IMR-90 (cell line): Measurements from ENCODE around the gene MYBPHL. TPM values are rescaled to one million over a fixed set of nuclear protein-coding genes. Genes with fewer than 3 reads are reported as not detected.

Experiments used
- ATAC-seq: fragments of 200-7000 bp; cut with Tn5 transposase; 2 replicates; pipeline ENCODE4 v1.9.1; 2020; ENCODE audit warnings: low read depth, mild to moderate bottlenecking, moderate library complexity
- BruUV-seq: library from RNA; stranded (reverse); fragments of 400-500 nt; replicated peaks from 2 replicates; lab custom pipeline; 2021; lab: Mats Ljungman, UMichigan
- CTCF ChIA-PET: fragments of 300-600 bp; formaldehyde crosslinking; extraction: SDS; loops from one replicate; lab custom pipeline; 2021; ENCODE audit warnings: antibody characterized with exemption; lab: Yijun Ruan, JAX
- POLR2A ChIA-PET: fragments of 300-600 bp; sonication (Branson Sonifier 250); formaldehyde crosslinking; loops from one replicate; lab custom pipeline; 2022; ENCODE audit warnings: antibody characterized with exemption; ENCODE audit not compliant: unreplicated experiment; lab: Charles Lee
- DNase-seq: peaks from one replicate; pipeline ENCODE4 v3.0.0; 2013
- H2AFZ ChIP-seq: replicated peaks from 2 replicates; pipeline ENCODE3; 2013; ENCODE audit warnings: low read length, mild to moderate bottlenecking; ENCODE audit not compliant: poor library complexity
- H2AK5ac ChIP-seq: 2 replicates; pipeline ENCODE4 v1.6.1; 2013; ENCODE audit warnings: low read depth, low read length, inconsistent platforms
- H2AK9ac ChIP-seq: replicated peaks from 2 replicates; pipeline ENCODE3; 2013; ENCODE audit warnings: mild to moderate bottlenecking, low read depth, low read length, moderate library complexity; ENCODE audit not compliant: poor library complexity
- H2BK120ac ChIP-seq: 2 replicates; pipeline ENCODE4 v1.6.1; 2013; ENCODE audit warnings: low read depth, low read length, inconsistent platforms
- H2BK15ac ChIP-seq: 3 replicates; pipeline ENCODE4 v1.6.1; 2013; ENCODE audit warnings: low read depth, low read length, inconsistent platforms
- H2BK20ac ChIP-seq: 2 replicates; pipeline ENCODE4 v1.6.1; 2013; ENCODE audit warnings: low read depth, mild to moderate bottlenecking, inconsistent platforms, low read length, moderate library complexity
- H2BK5ac ChIP-seq: 2 replicates; pipeline ENCODE4 v1.6.1; 2013; ENCODE audit warnings: mild to moderate bottlenecking, low read depth, low read length, inconsistent platforms; ENCODE audit not compliant: poor library complexity, severe bottlenecking
- H3K14ac ChIP-seq: replicated peaks from 2 replicates; pipeline ENCODE4 v1.6.1; 2013; ENCODE audit warnings: low read depth, low read length, inconsistent platforms
- H3K18ac ChIP-seq: 2 replicates; pipeline ENCODE4 v1.6.1; 2013; ENCODE audit warnings: low read depth, low read length, control low read depth
- H3K23ac ChIP-seq: 2 replicates; pipeline ENCODE4 v1.6.1; 2013; ENCODE audit warnings: low read depth, low read length, inconsistent platforms
- H3K27ac ChIP-seq: 2 replicates; pipeline ENCODE4 v1.5.1; 2013; ENCODE audit warnings: mild to moderate bottlenecking, control low read depth, low read length; ENCODE audit not compliant: insufficient read depth
- H3K27me3 ChIP-seq: 2 replicates; pipeline ENCODE4 v1.6.1; 2013; ENCODE audit warnings: low read length; ENCODE audit not compliant: control insufficient read depth, insufficient read depth
- H3K36me3 ChIP-seq: 2 replicates; pipeline ENCODE4 v1.6.1; 2013; ENCODE audit warnings: low read length, mixed read lengths; ENCODE audit not compliant: control insufficient read depth, insufficient read depth
- H3K4ac ChIP-seq: 2 replicates; pipeline ENCODE4 v1.6.1; 2013; ENCODE audit warnings: low read depth, low read length, inconsistent platforms
- H3K4me1 ChIP-seq: 2 replicates; pipeline ENCODE4 v1.6.1; 2013; ENCODE audit warnings: low read length, mixed read lengths; ENCODE audit not compliant: control insufficient read depth, insufficient read depth
- H3K4me2 ChIP-seq: 2 replicates; pipeline ENCODE4 v1.6.1; 2013; ENCODE audit warnings: low read depth, mild to moderate bottlenecking, control low read depth, low read length, moderate library complexity
- H3K4me3 ChIP-seq: 2 replicates; pipeline ENCODE4 v1.5.1; 2013; ENCODE audit warnings: low read depth, mild to moderate bottlenecking, control low read depth, low read length, moderate library complexity; ENCODE audit not compliant: insufficient read depth
- H3K56ac ChIP-seq: 2 replicates; pipeline ENCODE4 v1.6.1; 2013; ENCODE audit warnings: low read length, inconsistent platforms; ENCODE audit not compliant: insufficient read depth; ENCODE audit errors: extremely low read depth
- H3K79me1 ChIP-seq, 2 experiments: 2 replicates each; pipeline ENCODE4 v1.6.1; 2013; ENCODE audit warnings: low read length in 2 of 2, inconsistent platforms in 1 of 2, low read depth in 1 of 2
- H3K9ac ChIP-seq: 2 replicates; pipeline ENCODE4 v1.6.1; 2013; ENCODE audit warnings: low read depth, low read length, control low read depth
- H3K9me1 ChIP-seq: 2 replicates; pipeline ENCODE4 v1.6.1; 2013; ENCODE audit warnings: low read length, inconsistent platforms; ENCODE audit not compliant: insufficient read depth
- H3K9me3 ChIP-seq: 2 replicates; pipeline ENCODE4 v1.6.1; 2013; ENCODE audit warnings: low read length; ENCODE audit not compliant: control insufficient read depth, insufficient read depth
- H4K20me1 ChIP-seq: 2 replicates; pipeline ENCODE4 v1.6.1; 2013; ENCODE audit warnings: low read length, inconsistent platforms; ENCODE audit not compliant: insufficient read depth
- H4K5ac ChIP-seq: 2 replicates; pipeline ENCODE4 v1.6.1; 2013; ENCODE audit warnings: mild to moderate bottlenecking, low read depth, low read length, control low read depth
- H4K8ac ChIP-seq, 2 experiments: 2 replicates each; pipeline ENCODE4 v1.6.1; 2013; ENCODE audit warnings: low read depth in 2 of 2, low read length in 2 of 2, control low read depth in 1 of 2, inconsistent platforms in 1 of 2
- H4K91ac ChIP-seq: 2 replicates; pipeline ENCODE4 v1.6.1; 2013; ENCODE audit warnings: low read depth, low read length, inconsistent platforms; ENCODE audit not compliant: insufficient read depth
- BHLHE40 ChIP-seq: fragments of 150-350 bp; IDR thresholded peaks from 2 replicates; pipeline ENCODE4 v1.6.1; 2016; ENCODE audit warnings: mild to moderate bottlenecking, low read depth, low read length
- CEBPB ChIP-seq: IDR thresholded peaks from 2 replicates; pipeline ENCODE4 v1.6.1; 2012; ENCODE audit warnings: low read depth, low read length, improper control_type of control experiment
- CHD1 ChIP-seq: IDR thresholded peaks from 2 replicates; pipeline ENCODE4 v1.6.1; 2012; ENCODE audit warnings: low read depth, low read length, improper control_type of control experiment
- CTCF ChIP-seq: conservative IDR thresholded peaks from 2 replicates; pipeline ENCODE4 v1.5.1; 2012; ENCODE audit warnings: mild to moderate bottlenecking, low read depth, low read length, improper control_type of control experiment
- ELK1 ChIP-seq: fragments of 150-350 bp; IDR thresholded peaks from 2 replicates; pipeline ENCODE4 v1.6.1; 2016; ENCODE audit warnings: low read depth, mild to moderate bottlenecking, low read length, moderate library complexity, borderline replicate concordance
- FOS ChIP-seq: fragments of 150-350 bp; IDR thresholded peaks from 2 replicates; pipeline ENCODE4 v1.6.1; 2016; ENCODE audit warnings: low read depth, low read length
- MAFK ChIP-seq: IDR thresholded peaks from 2 replicates; pipeline ENCODE4 v1.6.1; 2012; ENCODE audit warnings: low read depth, low read length, improper control_type of control experiment
- MAZ ChIP-seq: IDR thresholded peaks from 2 replicates; pipeline ENCODE4 v1.6.1; 2012; ENCODE audit warnings: low read depth, mild to moderate bottlenecking, low read length, improper control_type of control experiment, moderate library complexity, borderline replicate concordance
- NFE2L2 ChIP-seq: fragments of 150-350 bp; IDR thresholded peaks from 2 replicates; pipeline ENCODE4 v1.6.1; 2016; ENCODE audit warnings: low read depth, mild to moderate bottlenecking, low read length
- RFX5 ChIP-seq: IDR thresholded peaks from 2 replicates; pipeline ENCODE4 v1.8.0; 2012; ENCODE audit warnings: low read depth, mild to moderate bottlenecking, low read length, moderate library complexity
- SMC3 ChIP-seq: fragments of 150-350 bp; IDR thresholded peaks from 2 replicates; pipeline ENCODE4 v1.6.1; 2016; ENCODE audit warnings: low read depth, mild to moderate bottlenecking, antibody characterized with exemption, low read length, moderate library complexity
- USF2 ChIP-seq: fragments of 150-350 bp; IDR thresholded peaks from 2 replicates; pipeline ENCODE4 v1.6.1; 2017; ENCODE audit warnings: mild to moderate bottlenecking, antibody characterized with exemption, low read length, low read depth
- WGBS, 2 experiments: methylation state at CpG; one replicate each; pipeline versions ENCODE4 v1.1.5 to v1.1.7; 2013; ENCODE audit warnings: missing lambda C conversion rate in 2 of 2; ENCODE audit not compliant: insufficient read length in 1 of 2; ENCODE audit errors: extremely low coverage in 2 of 2; 5-methylcytosine and 5-hydroxymethylcytosine counted together
- dilution Hi-C: fragments of 300-500 bp; cut with HindIII; formaldehyde crosslinking; loops from one replicate; pipeline ENCODE4 v1.14.3; 2018; ENCODE audit warnings: low sequenced_read_pairs; ENCODE audit not compliant: unreplicated experiment
- in situ Hi-C: fragments of 300-500 bp; cut with MboI; formaldehyde crosslinking; loops from 3 replicates; pipeline ENCODE4 v1.14.3; 2019; ENCODE audit warnings: low sequenced_read_pairs, inconsistent platforms, mixed read lengths
- intact Hi-C: fragments of 100-400 bp; cut with micrococcal nuclease; formaldehyde crosslinking; loops from 2 replicates; pipeline ENCODE4 v1.10.0; 2022
- polyA plus RNA-seq, 3 experiments: library from polyadenylated mRNA; depleted of rRNA; stranded (reverse); fragments of >200 nt; gene quantifications; 2 replicates each; pipeline ENCODE4 v1.2.3, GENCODE V29; 2012; ENCODE audit warnings: low replicate concordance in 1 of 3
- total RNA-seq: library from RNA; depleted of rRNA; stranded (reverse); fragments of >200 nt; gene quantifications from 2 replicates; pipeline ENCODE4 v1.2.3, GENCODE V29; 2012

Gene MYBPHL
- total and polyA plus RNA-seq, 2 of the 4 experiments (the other 2 are of a cell fraction) = 0.07 TPM; not detected in 1

- TF ChIP-seq BHLHE40 = no peak
- no peak for TF ChIP-seq SMC3
- TF ChIP-seq MAFK = no peak
Observed at GRCh38 chr1:109281680-109282496, 24.9 kb downstream of the MYBPHL start (continued).

- Histone ChIP-seq H3K4me1 (peaks cover 8% of the 10 kb centered on the region), H2AFZ (no peak overlapping the region), H3K79me1 (peaks cover 15 to 56% of the 10 kb centered on the region in 2 experiments), H2AK5ac (peak overlapping the region; percentile 0; the same call in 1 of the 2 replicates), H3K23ac (peak overlapping the region; percentile 93; the same call in 1 of the 2 replicates), H3K9me3 (no peaks in the 10 kb centered on the region), H3K4me3 (no peak overlapping the region), H3K9ac (no peak overlapping the region; the same call in 1 of the 2 replicates), H4K91ac (no peak overlapping the region), H4K8ac (no peak overlapping the region; a peak in 2 of 4 replicates), H2AK9ac (peak overlapping the region; percentile 47), H3K27me3 (no peaks in the 10 kb centered on the region), H3K14ac (no peak overlapping the region), H3K18ac (no peak overlapping the region), H3K4ac (no peak overlapping the region), H2BK120ac (no peak overlapping the region), H3K27ac (no peak overlapping the region), H3K4me2 (no peak overlapping the region), H3K56ac (no peak overlapping the region), H3K9me1 (peaks cover 6% of the 10 kb centered on the region; the same call in 1 of the 2 replicates), H4K5ac (no peak overlapping the region), H4K20me1 (no peaks in the 10 kb centered on the region), H2BK20ac (no peak overlapping the region), H3K36me3 (peaks cover 6% of the 10 kb centered on the region), H2BK15ac (no peak overlapping the region), H2BK5ac (no peak overlapping the region)
- dilution Hi-C loops (no loop called here), intact Hi-C loops (loop anchor here (10.0 kb wide), 1 partner anchor 344 kb away; no protein-coding TSS in a partner anchor), in situ Hi-C loops (no loop called here)
- no TSS peak for BruUV-seq
- ChIA-PET CTCF (no interaction called here), POLR2A (no interaction called here)
- DNase-seq = no peak
- no CpG with 5 or more reads among the region's 12 CpGs for WGBS, 2 experiments
- ATAC-seq = no peak
- no peak for TF ChIP-seq MAZ
- no peak for TF ChIP-seq ELK1
- TF ChIP-seq RFX5 = no peak
- TF ChIP-seq USF2 = no peak
- no peak for TF ChIP-seq NFE2L2
- no peak for TF ChIP-seq FOS
- TF ChIP-seq CEBPB = no peak
- TF ChIP-seq CTCF = no peak
- TF ChIP-seq BHLHE40 = no peak
- no peak for TF ChIP-seq SMC3
- TF ChIP-seq CHD1 = no peak
Observed at GRCh38 chr1:109280862-109281261, 25.9 kb downstream of the MYBPHL start.
